CD4-positive, alpha-beta T cell treated with Interleukin-6 at 100 ng/mL for 8 hours (primary cell): ENCODE results near the gene GALNT1.

Experiments used
- DNase-seq: peaks from one replicate; pipeline ENCODE4 v3.0.0-alpha.2; 2020; ENCODE audit warnings: mixed read lengths, low spot score

GALNT1 gene

GRCh38 chr18:35717182-35717581 lies 135.6 kb downstream of the GALNT1 start:
- no peak for DNase-seq

GRCh38 chr18:35721431-35722081 lies 140.0 kb downstream of the GALNT1 start:
- DNase-seq = no peak

GRCh38 chr18:35728676-35729075 lies 147.1 kb downstream of the GALNT1 start:
- no peak for DNase-seq

GRCh38 chr18:35729991-35730668 lies 148.6 kb downstream of the GALNT1 start:
- no peak for DNase-seq

- DNase-seq = no peak
Observed at GRCh38 chr18:35730691-35731370, 149.3 kb downstream of the GALNT1 start.

- no peak for DNase-seq
Observed at GRCh38 chr18:35731701-35732100, 150.2 kb downstream of the GALNT1 start.

- no peak for DNase-seq
Observed at GRCh38 chr18:35732162-35732561, 150.6 kb downstream of the GALNT1 start.

- DNase-seq = no peak
Observed at GRCh38 chr18:35732636-35733035, 151.1 kb downstream of the GALNT1 start.

GRCh38 chr18:35733408-35733807 lies 151.9 kb downstream of the GALNT1 start:
- DNase-seq = no peak

- DNase-seq = no peak
Observed at GRCh38 chr18:35736696-35737095, 155.2 kb downstream of the GALNT1 start.

- no peak for DNase-seq
Observed at GRCh38 chr18:35739778-35740177, 158.2 kb downstream of the GALNT1 start.

GRCh38 chr18:35740656-35741055 lies 159.1 kb downstream of the GALNT1 start:
- no peak for DNase-seq

GRCh38 chr18:35743916-35744315 lies 162.4 kb downstream of the GALNT1 start:
- no peak for DNase-seq

- no peak for DNase-seq
Observed at GRCh38 chr18:35745814-35746213, 164.3 kb downstream of the GALNT1 start.

GRCh38 chr18:35746826-35747339 lies 165.3 kb downstream of the GALNT1 start:
- no peak for DNase-seq

- no peak for DNase-seq
Observed at GRCh38 chr18:35747894-35748472, 166.4 kb downstream of the GALNT1 start.

- DNase-seq = no peak
Observed at GRCh38 chr18:35749701-35750100, 168.2 kb downstream of the GALNT1 start.

- no peak for DNase-seq
Observed at GRCh38 chr18:35750929-35751328, 169.4 kb downstream of the GALNT1 start.

GRCh38 chr18:35753306-35753910 lies 171.9 kb downstream of the GALNT1 start:
- DNase-seq = no peak

GRCh38 chr18:35754464-35754863 lies 172.9 kb downstream of the GALNT1 start:
- DNase-seq = no peak

GRCh38 chr18:35755369-35755768 lies 173.8 kb downstream of the GALNT1 start:
- DNase-seq = no peak

- peak; percentile 51 for DNase-seq
Observed at GRCh38 chr18:35756506-35757117, 175.1 kb downstream of the GALNT1 start.
